Hippocampal formation (tissue), 2 donors: Measurements from ENCODE around the gene DCTN2.
"Not testable (repeated sequence)": the region's sequence is repeated elsewhere in the genome, so short reads cannot be mapped to it uniquely, and the experiment has no call there.

Experiments
- DNase-seq, 2 donors: peaks; one replicate each; lab custom pipeline; 2025; lab: John Stamatoyannopoulos, UW

The DCTN2 gene

DNA sequence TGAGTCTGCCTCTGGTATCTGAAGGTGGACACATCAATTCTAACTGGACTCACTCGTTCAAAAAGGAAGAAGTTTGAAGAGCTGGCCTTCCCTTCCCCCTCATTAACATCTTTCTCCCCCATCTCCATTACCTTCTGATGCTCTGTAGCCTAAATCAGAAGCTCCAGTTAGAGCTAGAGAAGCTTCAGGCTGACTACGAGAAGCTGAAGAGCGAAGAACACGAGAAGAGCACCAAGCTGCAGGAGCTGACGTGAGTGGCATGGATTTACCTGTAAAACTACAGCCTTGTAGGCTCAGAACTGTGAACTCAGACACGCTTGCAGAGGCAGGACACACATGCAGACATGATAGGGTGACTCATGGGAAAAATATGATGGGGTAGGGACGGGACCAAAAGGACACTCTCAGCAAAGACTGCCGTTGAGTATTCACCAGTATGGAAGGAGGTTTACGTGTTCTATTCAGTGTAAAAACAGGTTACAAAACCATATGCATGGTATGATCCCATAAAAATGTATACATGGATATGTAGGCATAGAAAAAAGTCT lies 29.7 kb upstream of the DCTN2 start:
- DNase-seq: no peak

- no peak for DNase-seq
Observed at GRCh38 chr12:57575771-57576612, 29.0 kb upstream of the DCTN2 start.

GRCh38 chr12:57574795-57575194 lies 27.8 kb upstream of the DCTN2 start:
- DNase-seq: no peak

- DNase-seq: no peak
Observed at GRCh38 chr12:57571926-57572762, 25.2 kb upstream of the DCTN2 start.

- DNase-seq: not testable (repeated sequence)
Observed at GRCh38 chr12:57570438-57570837, 23.4 kb upstream of the DCTN2 start.

DNA sequence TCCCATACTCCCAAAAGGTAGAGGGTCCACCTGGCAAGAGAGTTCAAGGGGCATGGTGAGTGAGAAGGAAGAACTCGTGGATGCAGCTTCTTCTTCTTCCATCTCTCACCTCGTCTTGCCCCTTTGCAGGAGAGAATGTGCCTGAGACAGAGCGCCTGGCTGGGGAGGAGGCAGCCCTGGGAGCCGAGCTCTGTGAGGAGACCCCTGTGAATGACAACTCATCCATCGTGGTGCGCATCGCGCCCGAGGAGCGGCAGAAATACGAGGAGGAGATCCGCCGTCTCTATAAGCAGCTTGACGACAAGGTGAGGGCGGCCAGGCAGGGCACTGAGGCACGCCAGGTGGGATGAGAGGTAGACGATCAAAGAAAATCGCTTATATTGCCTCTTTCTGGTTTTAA lies 22.9 kb upstream of the DCTN2 start:
- DNase-seq: no peak

DNA sequence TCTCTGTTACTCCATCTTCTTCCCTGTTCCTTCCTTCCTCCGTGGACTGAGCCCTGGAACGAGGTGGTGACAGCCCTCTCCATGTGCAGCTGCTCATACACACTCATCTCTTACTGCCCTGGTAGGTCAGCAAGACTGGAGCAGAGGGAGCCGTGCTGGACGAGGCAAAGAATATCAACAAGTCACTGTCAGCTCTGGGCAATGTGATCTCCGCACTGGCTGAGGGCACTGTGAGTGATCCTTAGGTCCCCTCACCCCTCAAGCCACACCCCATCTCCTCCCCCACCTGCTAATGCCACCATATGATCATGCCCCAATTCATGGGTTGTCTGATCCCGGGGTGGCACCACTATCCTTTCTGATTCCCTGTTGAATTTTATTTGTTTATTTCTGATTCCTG lies 21.8 kb upstream of the DCTN2 start:
- no peak for DNase-seq

- DNase-seq: no peak
Observed at GRCh38 chr12:57564178-57564740, 17.3 kb upstream of the DCTN2 start.

DNA sequence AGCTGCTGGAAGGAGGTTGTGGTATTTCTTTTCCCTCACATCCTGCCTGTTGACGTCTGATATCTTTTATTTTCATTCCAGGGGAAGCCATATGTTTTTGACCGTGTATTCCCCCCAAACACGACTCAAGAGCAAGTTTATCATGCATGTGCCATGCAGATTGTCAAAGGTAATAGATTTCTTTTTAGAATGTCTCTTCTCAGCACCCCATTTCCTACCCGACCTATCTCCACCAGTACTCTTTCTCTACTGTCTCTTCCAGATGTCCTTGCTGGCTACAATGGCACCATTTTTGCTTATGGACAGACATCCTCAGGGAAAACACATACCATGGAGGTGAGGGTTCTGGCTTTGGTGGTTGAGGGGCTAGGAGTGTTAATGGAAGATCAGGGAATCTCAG lies 16.4 kb upstream of the DCTN2 start:
- DNase-seq: no peak

DNA sequence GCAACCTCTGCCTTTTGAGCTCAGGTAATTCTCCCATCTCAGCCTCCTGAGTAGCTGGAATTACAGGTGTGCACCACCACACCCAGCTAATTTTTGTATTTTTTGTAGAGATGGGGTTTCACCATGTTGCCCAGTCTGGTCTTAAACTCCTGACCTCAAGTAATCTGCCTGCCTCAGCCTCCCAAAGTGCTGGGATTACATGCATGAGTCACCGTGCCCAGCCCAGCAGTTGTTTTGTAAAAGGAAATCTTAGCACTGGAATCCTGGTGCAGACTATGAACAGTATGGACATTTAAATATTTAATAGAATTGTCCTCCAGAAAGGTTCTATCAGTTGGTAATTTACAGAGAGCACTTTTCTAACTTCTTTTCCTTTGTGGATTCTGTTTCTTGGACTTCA lies 14.1 kb upstream of the DCTN2 start:
- not testable (repeated sequence) for DNase-seq

GRCh38 chr12:57560516-57560915 lies 13.5 kb upstream of the DCTN2 start:
- no peak for DNase-seq

- no peak for DNase-seq
Observed at GRCh38 chr12:57558864-57559263, 11.9 kb upstream of the DCTN2 start.

- DNase-seq: no peak
Observed at GRCh38 chr12:57554897-57555296, 7.9 kb upstream of the DCTN2 start.

GRCh38 chr12:57554453-57554852 lies 7.5 kb upstream of the DCTN2 start:
- DNase-seq: no peak

- no peak for DNase-seq
Observed at GRCh38 chr12:57553343-57554202, 6.6 kb upstream of the DCTN2 start.

DNA sequence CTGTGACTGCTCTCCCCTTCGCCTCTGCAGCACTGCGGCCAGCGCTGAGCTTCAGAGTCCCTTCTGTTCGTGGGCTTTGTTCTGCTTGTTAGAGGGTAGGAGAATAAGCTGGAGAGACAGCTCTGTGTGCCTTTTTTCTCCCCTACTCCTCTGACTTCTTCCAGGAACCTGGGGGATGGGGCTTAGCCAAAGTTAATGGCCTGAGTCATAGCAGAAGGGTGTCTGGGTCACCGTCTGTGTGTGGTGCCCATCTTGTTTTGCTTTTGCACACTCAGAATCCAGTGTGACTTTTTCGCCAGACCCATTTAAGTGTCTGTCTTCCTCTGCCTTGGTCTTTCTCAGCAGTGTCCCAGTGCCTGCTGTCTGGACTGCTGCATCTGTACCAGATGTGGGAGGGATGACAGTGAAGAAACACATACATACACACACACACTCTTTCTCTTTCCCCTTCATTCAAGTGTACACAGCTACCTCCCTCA lies 5.9 kb upstream of the DCTN2 start:
- DNase-seq: no peak

DNA sequence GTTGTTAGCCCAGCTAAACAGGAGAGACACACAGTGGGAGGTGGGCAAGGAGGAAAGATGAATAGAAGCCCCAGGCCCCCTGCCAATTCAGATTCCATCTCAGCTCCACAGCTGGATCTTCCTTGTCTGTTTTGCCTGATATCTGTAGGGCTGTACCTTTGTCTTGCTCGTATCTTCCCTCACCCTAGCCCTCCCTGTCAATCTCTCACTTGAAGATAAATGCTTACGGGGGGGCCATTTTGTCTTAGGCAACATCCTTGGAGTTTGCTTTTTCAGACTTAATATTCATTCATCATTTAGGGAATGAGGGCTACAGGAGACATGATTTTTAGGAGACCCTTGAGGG lies 5.3 kb upstream of the DCTN2 start:
- no peak for DNase-seq

DNA sequence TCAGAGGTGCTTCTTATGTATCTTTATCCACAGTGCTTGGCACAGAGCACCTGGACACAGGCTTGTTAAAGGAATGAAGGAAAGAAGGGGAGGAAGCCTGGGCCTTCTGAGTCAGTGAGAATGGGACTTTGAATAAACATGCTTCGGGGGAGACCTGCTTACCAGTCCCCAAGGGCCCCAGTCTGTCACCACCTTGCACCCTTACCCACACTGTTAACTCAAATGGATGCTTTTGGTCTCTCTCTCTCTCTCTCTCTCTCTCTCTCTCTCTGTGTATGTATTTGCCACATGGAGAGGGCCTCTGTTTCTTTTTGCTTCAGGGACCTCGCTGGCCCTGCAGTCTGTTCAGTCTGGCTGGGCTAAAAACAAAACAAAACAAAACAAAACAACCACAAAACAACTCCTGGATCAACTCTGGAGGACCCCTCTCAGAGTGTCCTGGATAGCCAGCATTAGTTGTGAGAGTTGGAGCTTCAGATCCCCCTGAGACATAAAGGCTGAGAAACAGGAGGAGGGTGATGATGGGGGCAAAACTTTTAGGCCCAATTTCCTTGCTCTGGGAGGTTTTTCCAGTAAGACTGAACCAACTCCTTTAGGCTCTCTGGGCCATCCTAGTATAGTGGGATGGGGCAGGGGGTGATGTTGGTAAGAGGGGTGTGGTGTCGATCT lies 4.8 kb upstream of the DCTN2 start:
- no peak for DNase-seq

DNA sequence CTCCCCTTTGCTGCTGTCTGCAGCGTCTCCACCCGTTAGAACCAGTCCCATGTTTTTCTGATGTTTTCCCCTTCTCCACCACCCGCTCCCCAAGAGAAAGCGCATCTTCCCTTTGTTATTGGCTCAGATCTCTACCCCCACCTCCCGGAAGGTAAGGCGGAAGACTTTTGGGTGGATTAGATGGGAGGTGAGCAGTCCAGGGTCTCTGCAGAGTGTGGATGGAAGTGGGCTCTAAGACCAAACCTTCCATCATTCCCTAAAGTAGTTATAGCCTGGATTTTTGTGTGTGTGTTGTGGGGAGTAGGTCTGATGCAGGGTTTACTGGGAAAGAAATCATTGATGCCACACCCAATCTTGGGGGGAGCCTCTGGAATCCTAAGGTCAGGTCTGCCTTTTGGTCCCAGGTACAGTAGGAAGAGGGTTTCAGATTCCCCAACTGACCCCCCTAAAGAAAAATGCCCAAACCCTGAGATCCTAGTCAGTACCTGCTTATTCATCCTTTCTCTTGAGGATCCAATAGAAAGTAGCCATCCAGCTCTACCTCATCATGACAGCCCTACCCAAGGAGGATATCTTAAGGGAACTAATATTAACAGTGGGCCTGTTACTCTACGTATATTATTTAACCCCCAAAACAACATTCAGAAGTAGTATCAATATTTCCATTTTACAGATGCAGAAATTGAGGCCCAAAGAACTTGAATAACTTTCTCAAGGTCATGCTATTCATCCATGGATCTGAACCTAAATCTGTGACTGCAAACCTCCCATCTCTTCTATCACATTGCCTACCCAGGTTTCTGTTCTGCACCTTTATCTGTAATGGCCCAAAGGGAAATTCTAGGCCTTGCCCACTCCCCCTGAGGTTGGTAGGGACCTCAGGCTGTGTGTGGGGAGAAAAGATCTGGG lies 3.9 kb upstream of the DCTN2 start:
- no peak for DNase-seq
